LNCAP (cell line): ENCODE data around the gene IDH3G.

ENCODE experiments used
- CTCF ChIP-seq: fragments of 450-650 bp; IDR thresholded peaks from 2 replicates; pipeline ENCODE4 v1.5.1; 2017; ENCODE audit warnings: mild to moderate bottlenecking

IDH3G gene

GRCh38 chrX:153781428-153782047 is 12.6 kb downstream of the IDH3G start:
- no peak for TF ChIP-seq CTCF

- no peak for TF ChIP-seq CTCF
Observed at GRCh38 chrX:153780678-153781427, 13.3 kb downstream of the IDH3G start, which contains the start of gene SRPK3. Gene SRPK3 (plus strand): TSS chrX:153781041. CDS start chrX:153781087, 46 bp downstream.

GRCh38 chrX:153779891-153780677 is 14.1 kb downstream of the IDH3G start:
- TF ChIP-seq CTCF, result no peak

GRCh38 chrX:153778684-153779101 is 15.5 kb downstream of the IDH3G start:
- TF ChIP-seq CTCF, result peak; percentile 22; the same call in 1 of the 2 replicates

- no peak for TF ChIP-seq CTCF
Observed at GRCh38 chrX:153778181-153778580, 16.0 kb downstream of the IDH3G start.

- no peak for TF ChIP-seq CTCF
Observed at GRCh38 chrX:153777261-153778090, 16.7 kb downstream of the IDH3G start.

- TF ChIP-seq CTCF, result no peak
Observed at GRCh38 chrX:153776611-153777045, 17.5 kb downstream of the IDH3G start.
